A204.1 (cell line): ENCODE measurements around the gene ITSN2.
A peak's percentile ranks its signal among the peaks of the same experiment; 100 is the strongest.

ENCODE experiments used
- FAIRE-seq: peaks from 2 replicates; lab custom pipeline; 2012; peaks lifted over from hg19 to GRCh38; lab: Jason Lieb, UNC

ITSN2 gene

DNA sequence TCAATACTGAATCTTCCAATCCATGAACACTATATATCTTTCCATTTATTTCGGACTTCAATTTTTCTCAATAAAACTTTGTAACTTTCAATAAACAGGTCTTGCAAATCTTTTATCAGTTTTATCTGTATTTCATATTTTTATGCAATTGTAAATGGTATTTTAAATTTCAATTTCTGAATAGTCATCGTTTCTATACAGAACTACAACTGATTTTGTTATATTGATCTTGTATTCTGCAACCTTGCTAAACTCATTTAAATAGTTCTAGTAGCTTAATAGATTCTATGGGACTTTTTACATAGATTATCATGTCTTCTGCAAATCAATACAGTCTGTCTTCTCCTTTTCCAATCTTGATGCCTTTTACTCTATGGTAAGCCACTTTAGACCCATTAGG lies 95.1 kb downstream of the ITSN2 start:
- FAIRE-seq = peak; percentile 53

DNA sequence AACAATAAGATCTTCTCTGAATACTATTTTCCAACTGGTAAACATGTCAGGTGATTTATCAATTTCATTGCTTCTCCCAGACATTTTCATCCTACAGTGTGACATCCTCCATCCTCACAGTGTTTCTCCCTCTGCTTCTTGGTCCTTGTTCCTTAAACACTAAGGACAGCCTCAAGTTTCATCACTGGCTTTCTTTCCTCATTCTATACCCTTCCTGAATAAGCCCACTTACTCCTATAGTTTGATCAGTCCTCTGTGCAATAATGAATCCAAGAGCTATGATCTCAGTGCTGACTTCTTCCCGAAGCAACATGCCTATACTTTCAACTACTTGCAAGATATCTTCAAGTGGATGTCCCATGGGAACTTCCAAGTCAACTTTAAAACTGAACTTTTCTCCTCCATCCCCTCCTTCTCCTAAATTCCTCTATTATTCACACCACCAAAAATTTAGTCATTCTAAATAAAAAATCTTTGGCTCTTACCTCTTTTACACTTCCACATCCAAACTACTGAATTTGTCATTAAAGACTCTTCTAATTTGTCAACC lies 97.8 kb downstream of the ITSN2 start:
- no peak for FAIRE-seq

DNA sequence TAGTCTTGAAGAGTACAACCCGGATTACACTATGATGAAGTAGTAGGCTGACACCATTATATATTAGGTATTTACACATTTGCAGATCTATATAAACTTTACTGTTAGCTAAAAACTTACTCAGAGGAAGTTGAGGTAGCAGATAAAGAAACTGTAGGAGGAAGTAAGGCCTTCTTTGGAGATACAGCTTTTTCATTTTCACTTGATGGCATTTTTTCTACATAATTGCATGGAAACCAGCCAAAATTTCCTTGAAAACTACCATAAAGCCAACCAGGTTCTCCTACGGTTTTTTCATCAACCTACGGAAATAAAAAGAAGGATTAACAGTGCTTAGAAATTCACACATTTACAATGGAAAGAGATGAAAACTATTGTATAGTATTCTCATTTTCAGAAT lies 98.9 kb downstream of the ITSN2 start:
- no peak for FAIRE-seq

DNA sequence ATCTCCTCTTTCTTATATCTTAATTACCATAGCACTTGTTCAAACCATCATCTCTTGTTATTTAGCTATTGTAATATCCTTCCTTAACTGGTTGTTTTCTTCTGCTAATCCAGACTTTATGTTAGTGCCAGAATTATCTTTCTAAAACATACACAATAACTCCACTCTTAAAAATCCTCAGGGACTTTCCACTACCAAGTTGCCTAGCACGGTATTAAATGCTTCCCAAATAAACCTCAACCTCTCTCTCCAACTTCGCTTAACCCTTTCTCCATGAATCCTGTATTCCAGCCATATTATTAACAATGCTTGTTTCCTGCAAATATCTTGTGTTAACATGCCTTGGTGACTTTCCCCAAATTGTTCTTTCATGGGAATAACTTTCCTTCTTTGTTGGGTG lies 101.0 kb downstream of the ITSN2 start:
- FAIRE-seq = no peak

DNA sequence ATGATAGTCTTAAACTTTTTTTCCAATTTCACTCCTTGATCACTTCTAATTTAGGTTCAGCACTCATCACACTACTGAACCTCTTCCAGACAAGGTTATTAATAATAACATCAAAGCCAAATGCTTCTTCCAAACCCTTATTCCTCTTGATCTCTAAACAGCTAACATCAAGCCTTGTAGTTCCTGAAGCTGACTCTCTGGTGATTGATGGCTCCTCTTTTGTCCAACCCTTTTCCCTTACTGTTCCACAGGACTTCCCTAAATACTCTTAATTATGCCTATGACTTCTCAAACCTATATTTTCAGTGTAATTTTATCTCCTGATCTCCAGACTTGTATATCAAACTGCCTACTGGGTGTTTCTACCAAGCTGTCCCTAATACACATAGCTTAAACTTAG lies 101.6 kb downstream of the ITSN2 start:
- FAIRE-seq = no peak

DNA sequence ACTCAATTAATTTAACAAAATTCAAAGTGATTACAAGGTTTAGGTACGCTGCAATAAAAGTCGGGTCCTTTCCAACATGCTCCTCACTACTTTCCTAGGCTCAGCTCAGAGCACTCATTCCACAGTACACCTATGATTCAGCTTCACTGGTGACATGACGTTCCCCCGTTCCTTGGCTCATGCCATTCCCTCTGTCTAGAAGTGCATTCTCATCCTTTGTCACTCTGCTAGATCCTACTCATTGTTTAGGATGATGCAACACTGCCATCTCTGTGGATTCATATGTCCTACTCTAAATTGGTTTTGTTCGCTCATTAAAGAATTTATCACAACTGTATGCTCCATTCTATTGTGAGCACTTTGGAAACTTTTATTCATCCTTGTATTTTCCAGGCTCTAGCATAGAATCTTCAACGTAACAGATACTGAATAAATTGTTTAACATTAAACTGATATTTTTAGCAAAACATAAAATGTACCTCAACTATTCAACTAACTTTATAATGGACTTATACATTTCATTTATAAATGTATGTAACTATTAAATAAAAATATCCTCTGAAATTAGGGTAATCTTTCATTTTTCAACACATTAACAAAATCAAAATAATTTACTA lies 106.9 kb downstream of the ITSN2 start:
- peak; percentile 3 for FAIRE-seq

DNA sequence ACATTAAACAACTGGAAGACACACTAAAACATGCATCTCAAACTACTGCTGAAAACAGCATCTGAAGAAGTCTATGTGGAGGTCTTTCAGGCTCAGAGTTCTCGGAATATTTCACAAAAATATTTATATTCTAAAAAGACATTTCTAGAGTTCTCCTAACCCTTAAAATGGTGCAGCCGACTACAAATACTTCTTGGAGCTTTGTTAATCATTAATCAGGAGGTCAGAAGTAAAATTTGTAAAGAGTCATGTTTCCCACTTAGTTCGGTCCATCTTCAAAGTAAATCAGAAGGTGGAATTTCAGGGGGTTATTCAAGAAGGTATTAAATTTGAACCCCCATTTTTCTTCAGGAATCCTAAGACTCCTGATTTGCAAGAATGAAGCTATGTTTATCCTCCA lies 112.7 kb downstream of the ITSN2 start:
- FAIRE-seq = no peak

DNA sequence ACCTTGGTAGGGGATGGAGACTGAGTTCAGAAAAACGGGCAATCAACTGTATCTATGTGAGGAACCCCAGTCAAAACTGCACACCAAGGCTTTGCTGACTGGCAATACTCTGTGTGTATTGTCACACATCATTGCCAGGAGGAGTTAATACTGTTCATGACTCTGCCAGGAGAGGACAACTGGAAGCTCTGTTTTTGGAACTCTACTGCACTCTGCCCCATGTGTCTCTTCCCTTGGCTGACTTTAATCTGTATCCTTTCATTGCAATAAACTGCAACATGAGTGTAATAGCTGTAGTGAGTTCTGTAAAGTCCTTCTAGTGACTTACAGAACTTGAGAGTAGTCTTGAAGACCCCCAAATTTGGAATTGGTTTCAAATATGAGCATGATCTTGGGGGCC lies 113.2 kb downstream of the ITSN2 start:
- no peak for FAIRE-seq

DNA sequence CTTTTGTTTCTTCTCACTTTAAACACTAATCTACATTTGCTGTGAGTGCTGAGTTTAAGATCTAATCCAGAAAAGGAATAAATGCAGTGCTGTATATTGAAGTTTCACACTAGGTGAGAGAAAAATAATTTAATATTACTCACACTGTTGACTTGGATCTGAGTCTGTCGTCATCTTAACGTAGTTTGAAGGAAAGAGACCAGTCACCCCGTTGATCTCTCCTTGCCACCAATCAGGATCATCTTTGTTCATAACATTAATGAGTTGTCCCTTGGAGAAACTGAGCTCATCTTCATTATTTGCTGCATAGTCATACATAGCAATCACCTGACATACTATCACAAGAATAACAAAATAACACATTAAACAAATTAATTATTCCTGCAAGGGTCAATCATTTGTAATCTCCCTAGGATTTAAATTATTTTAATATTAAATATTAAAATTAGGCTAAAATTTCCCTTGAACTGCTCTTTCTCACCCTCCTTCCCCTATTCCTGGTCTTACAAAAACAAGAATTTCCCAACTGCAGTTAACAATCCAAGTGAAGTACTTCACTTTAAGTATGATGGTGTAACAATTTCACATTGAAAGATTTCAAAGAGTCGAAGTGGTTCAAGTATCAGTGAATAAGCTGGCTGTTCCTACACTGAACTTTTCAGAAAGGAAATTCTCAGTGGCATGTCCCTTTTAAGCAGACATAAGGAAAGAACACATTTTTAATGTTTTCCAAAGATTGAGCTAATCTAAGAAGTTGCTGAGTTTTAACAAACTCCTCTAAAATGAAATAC lies 114.2 kb downstream of the ITSN2 start:
- no peak for FAIRE-seq

DNA sequence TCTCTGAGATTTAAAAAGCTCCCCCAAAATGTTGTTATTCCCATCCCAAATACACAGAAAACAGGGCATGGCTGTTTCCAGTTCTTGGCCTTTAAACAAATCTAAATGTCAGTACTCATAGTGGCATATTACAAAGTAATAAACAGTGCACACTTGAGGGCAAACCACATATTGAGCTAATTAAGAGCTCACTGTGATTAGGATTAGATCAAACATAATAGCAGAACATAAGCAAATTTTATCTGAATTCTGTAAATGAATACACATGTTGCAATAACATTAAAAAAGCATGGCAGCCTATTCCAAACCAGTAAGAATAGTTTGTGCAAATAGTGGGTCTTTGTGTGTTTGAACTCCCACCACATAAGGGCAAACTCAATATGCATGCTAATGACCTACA lies 118.8 kb downstream of the ITSN2 start:
- FAIRE-seq = no peak

DNA sequence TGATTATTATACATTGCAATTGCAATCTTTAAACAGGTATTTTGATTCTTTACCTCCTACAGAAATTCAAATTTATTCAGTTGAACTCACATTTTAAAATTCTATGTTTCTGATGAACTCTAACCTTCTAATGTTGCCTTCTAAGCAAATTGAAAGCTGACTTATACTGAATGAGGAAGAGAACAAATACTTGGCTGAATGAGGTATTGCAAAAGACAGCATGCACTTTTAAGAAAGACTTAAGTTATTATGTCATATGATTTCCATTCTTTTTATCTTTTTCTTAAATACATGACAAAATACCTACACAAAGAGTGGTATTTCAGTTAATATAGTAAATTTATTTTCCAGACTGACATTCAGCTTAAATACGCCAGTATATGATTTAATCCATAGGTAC lies 120.8 kb downstream of the ITSN2 start:
- FAIRE-seq = no peak

DNA sequence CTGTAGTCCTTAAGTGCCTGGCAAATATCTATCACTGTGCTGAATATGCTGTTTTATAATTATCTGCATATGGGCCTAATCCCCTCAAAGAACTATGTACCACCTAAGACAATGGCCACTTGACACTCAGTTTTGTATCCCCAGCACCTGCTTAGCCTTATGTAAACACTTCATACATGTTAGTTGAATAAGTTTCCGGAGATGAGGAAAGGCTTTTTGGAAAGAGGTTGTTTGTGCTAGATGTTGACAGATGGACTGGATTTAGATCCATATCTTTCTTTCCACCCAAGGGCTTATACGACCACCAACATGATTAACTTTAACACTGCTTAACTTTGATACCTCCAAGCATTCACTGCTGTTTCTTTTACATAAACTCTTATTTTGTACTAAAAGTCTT lies 122.2 kb downstream of the ITSN2 start:
- no peak for FAIRE-seq

DNA sequence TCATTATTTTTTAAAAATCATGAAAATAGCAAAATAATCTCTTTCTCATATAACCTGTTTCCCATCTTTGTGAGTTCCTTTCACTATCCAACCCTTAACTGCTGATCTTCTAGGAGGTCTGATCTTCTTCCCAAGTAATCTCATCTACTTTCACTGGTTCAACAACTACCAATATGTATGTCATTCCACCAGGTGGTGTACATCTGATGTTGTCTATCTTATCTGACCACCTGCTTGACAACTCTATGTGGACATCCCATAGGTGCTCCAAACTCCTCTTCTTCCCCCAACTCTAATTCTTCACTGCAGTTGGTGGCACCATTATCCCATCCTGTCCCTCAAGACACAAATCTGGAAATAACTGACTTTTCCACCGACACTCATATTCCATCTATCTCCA lies 123.0 kb downstream of the ITSN2 start:
- FAIRE-seq = no peak

DNA sequence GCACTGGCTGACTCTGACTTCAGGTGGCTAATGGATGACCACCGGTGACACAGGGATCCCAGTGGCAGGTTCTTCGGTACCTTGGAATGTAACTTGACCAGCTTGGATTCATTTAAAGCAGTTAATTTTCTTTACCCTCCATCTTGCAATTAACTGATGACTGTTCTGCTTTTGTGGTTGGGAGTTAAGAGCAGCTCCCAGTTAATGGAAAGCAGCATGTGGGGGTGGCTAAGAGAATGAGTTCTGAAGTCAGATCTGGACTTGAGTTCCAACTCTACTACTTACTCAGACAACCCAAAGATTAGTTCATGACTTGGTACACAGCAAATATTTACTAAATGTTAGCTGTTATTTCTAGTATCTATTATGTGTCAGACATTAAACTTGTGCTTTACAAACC lies 127.0 kb downstream of the ITSN2 start:
- FAIRE-seq = no peak

DNA sequence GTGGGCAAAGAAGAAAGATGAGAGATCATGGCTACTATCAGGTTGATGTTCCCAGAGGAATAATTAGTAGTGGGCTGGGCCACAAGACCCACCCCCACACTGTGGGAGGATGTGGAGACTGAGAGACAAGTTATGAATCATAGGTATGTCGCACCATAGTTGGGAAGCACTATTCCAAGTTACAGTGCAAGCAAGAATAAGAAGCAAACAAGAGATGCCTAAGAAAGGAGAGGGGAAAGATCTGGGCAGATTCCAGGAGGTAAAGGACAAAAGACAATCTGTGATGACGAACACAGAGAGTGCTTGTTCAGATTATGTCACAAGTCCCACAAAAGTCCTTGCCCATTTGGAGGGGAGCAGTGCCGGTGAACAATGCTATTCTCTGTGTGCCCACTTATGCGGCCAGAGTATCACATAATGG lies 128.9 kb downstream of the ITSN2 start:
- no peak for FAIRE-seq

DNA sequence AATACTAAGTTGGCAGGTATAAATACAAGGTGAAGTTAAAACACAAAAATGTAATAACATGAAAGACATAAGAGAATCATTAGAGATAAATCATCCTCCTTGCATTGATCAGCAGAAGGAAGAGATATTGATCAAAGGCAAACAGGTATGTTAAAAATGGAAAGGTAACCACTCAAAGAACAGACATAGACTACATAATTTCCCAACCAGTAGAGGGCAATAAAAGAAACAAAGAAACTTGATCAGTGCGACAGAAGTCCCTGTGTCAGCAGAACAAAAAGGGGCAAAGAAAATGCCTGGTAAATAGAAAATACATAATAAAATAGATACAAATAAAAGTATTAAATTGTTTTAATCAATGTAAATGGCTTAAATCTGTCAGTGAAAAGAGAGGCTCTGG lies 131.9 kb downstream of the ITSN2 start:
- FAIRE-seq = peak; percentile 39

DNA sequence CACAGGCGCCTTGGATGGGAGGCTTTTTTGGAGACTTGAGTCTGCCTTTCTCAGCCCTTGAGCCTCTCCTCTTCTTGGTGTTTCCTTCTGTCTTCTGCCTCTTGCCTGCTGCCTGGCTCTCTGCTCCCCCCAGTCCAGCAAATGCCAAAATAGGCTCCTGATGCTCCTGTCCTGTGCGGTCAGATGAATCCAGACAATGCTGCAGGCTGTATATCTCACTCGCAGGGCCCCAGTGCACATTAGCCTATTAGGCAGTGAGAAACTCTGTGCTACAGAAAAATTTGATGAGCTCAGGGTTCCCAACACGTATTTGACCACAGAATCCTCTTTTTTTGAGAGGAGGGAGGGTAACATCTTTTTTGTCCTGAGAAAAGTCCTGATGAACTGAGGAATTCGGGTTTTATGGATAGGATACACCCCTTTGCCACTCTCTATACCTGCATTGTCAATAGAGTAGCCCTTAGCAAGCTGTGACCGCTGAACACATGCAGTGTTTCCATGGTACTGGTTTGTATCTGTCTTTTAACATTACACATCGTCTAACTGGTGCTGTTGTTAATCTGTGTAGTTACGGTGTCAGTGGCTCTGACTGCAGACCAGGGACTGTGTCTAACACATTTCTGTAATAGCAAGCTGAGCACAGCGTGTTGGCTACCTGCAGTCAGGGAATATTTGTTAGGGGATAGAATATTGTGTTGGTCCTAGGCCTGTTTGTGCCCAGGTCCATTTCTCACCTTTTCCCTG lies 134.7 kb downstream of the ITSN2 start:
- no peak for FAIRE-seq

DNA sequence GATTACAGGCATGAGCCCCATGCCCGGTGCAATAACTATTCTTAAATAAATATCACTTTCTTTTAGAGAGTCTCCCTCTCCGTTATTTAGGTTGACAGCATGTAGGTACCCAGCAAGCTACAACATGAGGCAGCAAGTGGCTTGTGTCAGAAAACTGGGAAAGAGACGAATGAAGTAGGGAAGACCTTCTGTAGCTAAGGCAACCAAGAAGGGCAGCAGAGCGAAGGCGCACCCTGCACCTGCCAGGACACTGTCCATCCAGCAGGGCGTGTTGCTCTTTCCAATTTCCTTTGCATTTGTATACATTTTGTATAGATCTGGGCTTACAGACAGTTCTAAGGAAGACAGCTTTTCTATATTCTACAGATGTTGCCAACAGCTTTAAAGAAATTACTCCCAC lies 137.4 kb downstream of the ITSN2 start:
- FAIRE-seq = no peak

DNA sequence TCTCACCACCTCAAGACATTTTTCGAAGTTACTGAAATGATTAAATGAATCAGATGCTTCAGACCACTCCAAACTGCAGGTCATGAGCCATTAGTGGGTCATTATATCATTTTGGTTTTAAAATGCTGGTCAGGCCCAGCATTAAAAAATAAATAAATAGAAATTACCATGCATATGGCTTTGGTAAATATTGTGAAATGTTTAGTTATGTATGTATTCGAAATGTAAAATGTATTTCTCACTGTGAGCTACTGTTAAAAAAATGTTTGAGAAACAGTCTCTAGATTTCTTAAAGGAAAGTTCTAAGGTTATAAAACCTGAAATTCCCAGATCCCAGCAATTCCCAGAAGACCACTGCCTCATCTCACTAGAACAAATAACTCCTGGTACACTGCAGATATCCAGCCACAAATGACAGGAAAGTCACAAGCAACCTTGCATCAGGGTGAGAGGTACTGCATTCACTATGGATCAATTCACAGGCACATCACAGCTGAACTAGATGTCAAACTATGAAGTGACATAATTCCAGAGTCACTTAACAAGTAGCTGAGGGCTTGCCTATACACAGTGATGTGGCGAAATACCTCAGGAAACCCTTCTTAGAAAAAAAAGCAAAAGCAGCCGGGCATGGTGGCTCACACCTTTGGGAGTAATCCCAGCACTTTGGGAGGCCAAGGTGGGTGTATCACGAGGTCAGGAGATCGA lies 138.8 kb downstream of the ITSN2 start:
- no peak for FAIRE-seq

DNA sequence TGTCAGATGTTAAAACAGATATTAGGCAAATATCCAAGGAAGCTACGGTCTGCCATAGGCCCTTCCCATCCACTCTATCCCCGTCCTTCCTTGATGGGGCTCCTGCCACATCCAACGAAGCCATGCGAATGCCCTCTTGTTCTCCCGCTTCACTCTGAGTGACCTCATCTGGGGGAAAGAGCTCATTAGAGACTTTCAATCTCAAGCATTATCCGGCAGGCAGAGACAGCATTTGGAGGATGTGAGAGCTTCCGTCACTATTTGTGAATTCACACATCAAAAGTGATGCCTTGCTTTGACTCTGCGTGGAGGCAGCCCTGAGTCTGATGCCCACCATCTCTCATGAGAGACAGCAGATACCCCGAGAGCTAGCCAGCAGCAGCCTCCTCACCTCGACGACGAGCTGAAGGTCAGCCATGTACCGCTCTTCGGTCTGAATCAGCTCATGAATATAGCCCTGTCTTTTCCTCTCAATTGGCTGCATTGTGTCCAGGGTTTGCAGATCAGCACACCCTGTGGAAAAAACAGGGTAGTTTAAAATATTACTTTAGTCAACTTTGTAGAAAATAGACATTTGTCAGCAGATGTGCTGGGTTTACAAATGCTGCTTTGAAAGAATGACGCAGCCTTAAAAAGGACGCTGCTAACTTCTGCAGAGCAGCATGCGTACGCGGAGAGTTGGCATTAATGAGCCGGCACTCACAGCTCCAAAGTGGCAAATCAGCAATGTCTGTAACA lies 139.6 kb downstream of the ITSN2 start:
- no peak for FAIRE-seq

DNA sequence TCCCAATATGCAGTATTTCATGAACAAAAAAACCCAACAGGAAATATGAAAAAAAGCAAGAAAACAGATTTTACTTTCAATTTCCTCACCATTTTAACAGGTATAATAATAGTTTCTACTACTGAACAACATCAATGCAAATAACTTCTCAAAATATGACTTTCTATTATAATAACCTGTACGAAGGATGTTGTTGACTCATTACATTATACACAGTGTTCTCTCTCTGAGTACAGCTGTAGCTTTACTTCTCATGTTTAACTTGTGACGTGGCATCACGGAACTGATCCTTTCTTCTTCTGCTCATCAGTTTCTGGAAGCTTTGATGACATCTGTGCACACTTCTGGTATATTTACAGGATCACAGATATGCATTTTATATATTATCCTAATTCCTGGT lies 145.5 kb downstream of the ITSN2 start:
- no peak for FAIRE-seq

DNA sequence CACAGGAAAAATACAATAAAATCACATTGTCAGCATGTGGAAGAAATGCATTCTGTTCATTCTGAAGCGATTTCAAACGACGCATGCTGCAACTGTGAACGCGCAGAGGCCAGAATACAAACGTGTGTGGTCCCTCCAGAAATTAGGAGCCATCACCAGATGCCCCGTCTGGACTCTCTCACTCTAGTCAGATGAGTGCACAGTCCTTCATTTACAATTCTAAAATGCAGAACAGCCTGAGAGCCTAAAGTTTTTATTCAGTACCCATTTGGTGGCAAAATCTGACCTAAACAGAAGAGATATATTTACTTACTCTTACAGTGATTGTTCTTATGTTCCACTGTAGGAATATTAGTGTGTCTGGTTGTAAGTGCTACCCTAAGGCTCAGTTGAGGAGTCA lies 148.9 kb downstream of the ITSN2 start:
- no peak for FAIRE-seq
